Measurements from ENCODE around the gene HDAC9.

DNA sequence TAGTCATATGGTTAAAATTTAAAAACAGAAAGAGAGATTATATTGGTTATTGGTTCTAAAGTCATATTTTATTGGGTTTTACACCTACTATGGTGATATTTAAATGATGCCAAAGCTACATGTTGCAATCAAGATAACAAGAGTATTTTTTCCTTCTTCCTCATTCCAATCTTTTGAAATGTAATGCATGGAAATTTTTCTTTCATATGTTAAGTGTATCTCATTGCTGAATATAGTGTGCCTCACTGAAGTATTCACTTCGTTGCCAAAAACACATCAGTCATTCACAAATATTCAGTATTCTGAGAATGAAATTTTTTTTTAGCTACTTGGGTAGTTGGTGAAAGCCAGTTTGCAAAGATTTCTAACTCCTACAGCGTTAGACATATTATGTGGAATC lies 19.5 kb downstream of the HDAC9 start:
- TF ChIP-seq, protein P1, sequence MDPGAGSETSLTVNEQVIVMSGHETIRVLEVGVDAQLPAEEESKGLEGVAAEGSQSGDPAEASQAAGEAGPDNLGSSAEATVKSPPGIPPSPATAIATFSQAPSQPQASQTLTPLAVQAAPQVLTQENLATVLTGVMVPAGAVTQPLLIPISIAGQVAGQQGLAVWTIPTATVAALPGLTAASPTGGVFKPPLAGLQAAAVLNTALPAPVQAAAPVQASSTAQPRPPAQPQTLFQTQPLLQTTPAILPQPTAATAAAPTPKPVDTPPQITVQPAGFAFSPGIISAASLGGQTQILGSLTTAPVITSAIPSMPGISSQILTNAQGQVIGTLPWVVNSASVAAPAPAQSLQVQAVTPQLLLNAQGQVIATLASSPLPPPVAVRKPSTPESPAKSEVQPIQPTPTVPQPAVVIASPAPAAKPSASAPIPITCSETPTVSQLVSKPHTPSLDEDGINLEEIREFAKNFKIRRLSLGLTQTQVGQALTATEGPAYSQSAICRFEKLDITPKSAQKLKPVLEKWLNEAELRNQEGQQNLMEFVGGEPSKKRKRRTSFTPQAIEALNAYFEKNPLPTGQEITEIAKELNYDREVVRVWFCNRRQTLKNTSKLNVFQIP (CRISPR knock-in tag; IDR thresholded peaks at IDR 0.05; ENCODE audit: borderline replicate concordance, low read depth) = no peak
- TF ChIP-seq ARNTL (CRISPR knock-in tag; IDR thresholded peaks at IDR 0.05; ENCODE audit: borderline replicate concordance, low read depth) (no peak), ZFP3 (CRISPR knock-in tag; IDR thresholded peaks at IDR 0.05) (no peak), ISL1 (CRISPR knock-in tag; IDR thresholded peaks at IDR 0.05) (peak; percentile 66), OSR1 (CRISPR knock-in tag; IDR thresholded peaks at IDR 0.05) (no peak), BACH2 (CRISPR knock-in tag; IDR thresholded peaks at IDR 0.05; ENCODE audit: borderline replicate concordance) (no peak)
- TF ChIP-seq, protein P2, sequence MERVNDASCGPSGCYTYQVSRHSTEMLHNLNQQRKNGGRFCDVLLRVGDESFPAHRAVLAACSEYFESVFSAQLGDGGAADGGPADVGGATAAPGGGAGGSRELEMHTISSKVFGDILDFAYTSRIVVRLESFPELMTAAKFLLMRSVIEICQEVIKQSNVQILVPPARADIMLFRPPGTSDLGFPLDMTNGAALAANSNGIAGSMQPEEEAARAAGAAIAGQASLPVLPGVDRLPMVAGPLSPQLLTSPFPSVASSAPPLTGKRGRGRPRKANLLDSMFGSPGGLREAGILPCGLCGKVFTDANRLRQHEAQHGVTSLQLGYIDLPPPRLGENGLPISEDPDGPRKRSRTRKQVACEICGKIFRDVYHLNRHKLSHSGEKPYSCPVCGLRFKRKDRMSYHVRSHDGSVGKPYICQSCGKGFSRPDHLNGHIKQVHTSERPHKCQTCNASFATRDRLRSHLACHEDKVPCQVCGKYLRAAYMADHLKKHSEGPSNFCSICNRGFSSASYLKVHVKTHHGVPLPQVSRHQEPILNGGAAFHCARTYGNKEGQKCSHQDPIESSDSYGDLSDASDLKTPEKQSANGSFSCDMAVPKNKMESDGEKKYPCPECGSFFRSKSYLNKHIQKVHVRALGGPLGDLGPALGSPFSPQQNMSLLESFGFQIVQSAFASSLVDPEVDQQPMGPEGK (CRISPR knock-in tag; IDR thresholded peaks at IDR 0.05; ENCODE audit: borderline replicate concordance) = no peak
- TF ChIP-seq, protein P3, sequence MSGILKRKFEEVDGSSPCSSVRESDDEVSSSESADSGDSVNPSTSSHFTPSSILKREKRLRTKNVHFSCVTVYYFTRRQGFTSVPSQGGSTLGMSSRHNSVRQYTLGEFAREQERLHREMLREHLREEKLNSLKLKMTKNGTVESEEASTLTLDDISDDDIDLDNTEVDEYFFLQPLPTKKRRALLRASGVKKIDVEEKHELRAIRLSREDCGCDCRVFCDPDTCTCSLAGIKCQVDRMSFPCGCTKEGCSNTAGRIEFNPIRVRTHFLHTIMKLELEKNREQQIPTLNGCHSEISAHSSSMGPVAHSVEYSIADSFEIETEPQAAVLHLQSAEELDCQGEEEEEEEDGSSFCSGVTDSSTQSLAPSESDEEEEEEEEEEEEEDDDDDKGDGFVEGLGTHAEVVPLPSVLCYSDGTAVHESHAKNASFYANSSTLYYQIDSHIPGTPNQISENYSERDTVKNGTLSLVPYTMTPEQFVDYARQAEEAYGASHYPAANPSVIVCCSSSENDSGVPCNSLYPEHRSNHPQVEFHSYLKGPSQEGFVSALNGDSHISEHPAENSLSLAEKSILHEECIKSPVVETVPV (CRISPR knock-in tag; IDR thresholded peaks at IDR 0.05) = no peak

Data from SK-N-SH treated with all-trans-retinoic acid at 6 μM for 48 hours (cell line).